HEK293 (cell line): Measurements from ENCODE around the gene YIPF5.
A peak's percentile ranks its signal among the peaks of the same experiment; 100 is the strongest.

Experiments used
- BCL11A ChIP-seq: fragments of 450-650 bp; formaldehyde crosslinking; IDR thresholded peaks from 2 replicates; pipeline ENCODE4 v1.5.1; 2016; ENCODE audit warnings: low read depth, missing biosample characterization, missing genetic modification characterization
- GFI1B ChIP-seq: fragments of 450-650 bp; formaldehyde crosslinking; IDR thresholded peaks from 2 replicates; pipeline ENCODE4 v1.5.1; 2016; ENCODE audit warnings: missing biosample characterization, missing genetic modification characterization
- HIC1 ChIP-seq: fragments of 450-650 bp; formaldehyde crosslinking; IDR thresholded peaks from 2 replicates; pipeline ENCODE4 v1.5.1; 2016; ENCODE audit warnings: missing biosample characterization, missing genetic modification characterization
- KLF1 ChIP-seq: fragments of 450-650 bp; formaldehyde crosslinking; IDR thresholded peaks from 2 replicates; pipeline ENCODE4 v1.5.1; 2016; ENCODE audit warnings: missing biosample characterization, missing genetic modification characterization
- REST ChIP-seq: fragments of 450-650 bp; formaldehyde crosslinking; IDR thresholded peaks from 2 replicates; pipeline ENCODE4 v1.5.1; 2016; ENCODE audit warnings: missing biosample characterization, missing genetic modification characterization
- SP2 ChIP-seq: fragments of 450-650 bp; formaldehyde crosslinking; IDR thresholded peaks from 2 replicates; pipeline ENCODE4 v1.5.1; 2016; ENCODE audit warnings: missing biosample characterization, missing genetic modification characterization
- YY1 ChIP-seq: fragments of 450-650 bp; formaldehyde crosslinking; IDR thresholded peaks from 2 replicates; pipeline ENCODE4 v1.5.1; 2018; ENCODE audit warnings: missing biosample characterization, missing genetic modification characterization
- ZBTB10 ChIP-seq: fragments of 450-650 bp; formaldehyde crosslinking; IDR thresholded peaks from 2 replicates; pipeline ENCODE4 v1.5.1; 2016; ENCODE audit warnings: missing biosample characterization, missing genetic modification characterization
- ZFHX2 ChIP-seq: fragments of 450-650 bp; formaldehyde crosslinking; conservative IDR thresholded peaks from 2 replicates; pipeline ENCODE4 v1.5.1; 2016; ENCODE audit warnings: missing biosample characterization, missing genetic modification characterization
- ZNF132 ChIP-seq: fragments of 450-650 bp; formaldehyde crosslinking; IDR thresholded peaks from 2 replicates; pipeline ENCODE4 v1.5.1; 2017; ENCODE audit warnings: missing biosample characterization, missing genetic modification characterization, borderline replicate concordance
- ZNF146 ChIP-seq: fragments of 450-650 bp; formaldehyde crosslinking; IDR thresholded peaks from 2 replicates; pipeline ENCODE4 v1.5.1; 2016; ENCODE audit warnings: missing biosample characterization, missing genetic modification characterization
- ZNF398 ChIP-seq: fragments of 450-650 bp; formaldehyde crosslinking; IDR thresholded peaks from 2 replicates; pipeline ENCODE4 v1.5.1; 2017; ENCODE audit warnings: missing biosample characterization, missing genetic modification characterization
- ZNF629 ChIP-seq: fragments of 450-650 bp; formaldehyde crosslinking; IDR thresholded peaks from 2 replicates; pipeline ENCODE4 v1.5.1; 2017; ENCODE audit warnings: missing biosample characterization, missing genetic modification characterization
- ZNF654 ChIP-seq: fragments of 450-650 bp; formaldehyde crosslinking; IDR thresholded peaks from 2 replicates; pipeline ENCODE4 v1.5.1; 2016; ENCODE audit warnings: low read depth, missing biosample characterization, missing genetic modification characterization
- ZNF658 ChIP-seq: fragments of 450-650 bp; formaldehyde crosslinking; IDR thresholded peaks from 2 replicates; pipeline ENCODE4; 2016; ENCODE audit warnings: missing biosample characterization, missing genetic modification characterization
- ZNF677 ChIP-seq: fragments of 450-650 bp; IDR thresholded peaks from 2 replicates; pipeline ENCODE4 v1.5.0; 2018; ENCODE audit warnings: missing biosample characterization, mild to moderate bottlenecking, missing genetic modification characterization, moderate library complexity
- ZNF701 ChIP-seq: fragments of 450-650 bp; formaldehyde crosslinking; IDR thresholded peaks from 2 replicates; pipeline ENCODE4 v1.5.1; 2016; ENCODE audit warnings: missing biosample characterization, missing genetic modification characterization
- ZSCAN4 ChIP-seq: fragments of 450-650 bp; formaldehyde crosslinking; IDR thresholded peaks from 2 replicates; pipeline ENCODE4 v1.5.1; 2017; ENCODE audit warnings: missing biosample characterization, missing genetic modification characterization

Gene YIPF5

GRCh38 chr5:144144956-144145751 is 25.3 kb downstream of the YIPF5 start (continued):
- TF ChIP-seq HIC1 (tag by site-specific recombination) (no peak), ZNF629 (tag by site-specific recombination) (no peak), ZNF701 (tag by site-specific recombination) (no peak), ZNF654 (tag by site-specific recombination) (no peak), YY1 (tag by site-specific recombination) (no peak), ZNF132 (tag by site-specific recombination) (no peak), REST (tag by site-specific recombination) (no peak), ZSCAN4 (peak; percentile 48), KLF1 (no peak), ZNF658 (tag by site-specific recombination) (no peak), ZFHX2 (tag by site-specific recombination) (no peak), ZNF677 (tag by site-specific recombination) (no peak), BCL11A (tag by site-specific recombination) (no peak), ZNF398 (tag by site-specific recombination) (no peak), SP2 (tag by site-specific recombination) (no peak), ZNF146 (tag by site-specific recombination) (no peak), GFI1B (tag by site-specific recombination) (no peak), ZBTB10 (tag by site-specific recombination) (no peak)
- TF ChIP-seq, all 188 proteins: peak for 15
